GM19463 (cell line): ENCODE results near the gene RTF2.
"Not testable (repeated sequence)": the region's sequence is repeated elsewhere in the genome, so short reads cannot be mapped to it uniquely, and the experiment has no call there.

Source experiments
- ATAC-seq: cut with Tn5 transposase; IDR thresholded peaks from one replicate; pipeline ENCODE4 v1.9.1; 2021; ENCODE audit warnings: mild to moderate bottlenecking, moderate library complexity; ENCODE audit not compliant: unreplicated experiment

The RTF2 gene

GRCh38 chr20:56537997-56538396 is 69.6 kb downstream of the RTF2 start:
- ATAC-seq, result no peak

- no peak for ATAC-seq
Observed at GRCh38 chr20:56540415-56540814, 72.0 kb downstream of the RTF2 start.

- no peak for ATAC-seq
Observed at GRCh38 chr20:56542489-56543030, 74.1 kb downstream of the RTF2 start.

- no peak for ATAC-seq
Observed at GRCh38 chr20:56551571-56551970, 83.1 kb downstream of the RTF2 start.

GRCh38 chr20:56552911-56553629 is 84.6 kb downstream of the RTF2 start:
- peak; percentile 65 for ATAC-seq

- peak; percentile 76 for ATAC-seq
Observed at GRCh38 chr20:56554869-56555268, 86.4 kb downstream of the RTF2 start.

- no peak for ATAC-seq
Observed at GRCh38 chr20:56558968-56559367, 90.5 kb downstream of the RTF2 start.

- not testable (repeated sequence) for ATAC-seq
Observed at GRCh38 chr20:56564526-56564925, 96.1 kb downstream of the RTF2 start.

GRCh38 chr20:56565511-56565910 is 97.1 kb downstream of the RTF2 start:
- ATAC-seq, result no peak

GRCh38 chr20:56566621-56567020 is 98.2 kb downstream of the RTF2 start:
- no peak for ATAC-seq
